GM06990 (cell line): ENCODE results near the gene DPEP2NB.
A peak's percentile ranks its signal among the peaks of the same experiment; 100 is the strongest.

Experiments
- DNase-seq: peaks from one replicate; pipeline ENCODE4 v3.0.0-alpha.2; 2011; ENCODE audit not compliant: insufficient read length; ENCODE audit errors: extremely low read depth
- H3K27me3 ChIP-seq: replicated peaks from 2 replicates; pipeline ENCODE4 v1.6.0; 2011; ENCODE audit warnings: low read length; ENCODE audit not compliant: control insufficient read depth, insufficient read depth
- H3K36me3 ChIP-seq: 2 replicates; pipeline ENCODE4 v1.5.1; 2011; ENCODE audit warnings: low read length; ENCODE audit not compliant: control insufficient read depth, insufficient read depth
- H3K4me3 ChIP-seq: replicated peaks from 2 replicates; pipeline ENCODE4 v1.5.1; 2011; ENCODE audit warnings: low read depth, mild to moderate bottlenecking, control low read depth, low read length
- TF ChIP-seq, protein P1 (sequence below): IDR thresholded peaks from 2 replicates; pipeline ENCODE4 v1.5.1; 2011; ENCODE audit warnings: low read length, control low read depth, mild to moderate bottlenecking, inconsistent platforms; ENCODE audit not compliant: insufficient read depth, poor library complexity, severe bottlenecking

DPEP2NB gene

GRCh38 chr16:67968400-67969253 is 47.1 kb downstream of the DPEP2NB start, which contains the start of gene SLC12A4:
Gene SLC12A4 (minus strand): TSS chr16:67968637. CDS start chr16:67968553, 84 bp downstream.
- H3K4me3 ChIP-seq: peak within 1 kb of the TSS; percentile 66
- peak; percentile 91 for DNase-seq
- no peaks in the 10 kb centered on the region for H3K27me3 ChIP-seq
- H3K36me3 ChIP-seq: peaks cover 4% of the 10 kb centered on the region; the same call in 1 of the 2 replicates
- TF ChIP-seq, protein P1, sequence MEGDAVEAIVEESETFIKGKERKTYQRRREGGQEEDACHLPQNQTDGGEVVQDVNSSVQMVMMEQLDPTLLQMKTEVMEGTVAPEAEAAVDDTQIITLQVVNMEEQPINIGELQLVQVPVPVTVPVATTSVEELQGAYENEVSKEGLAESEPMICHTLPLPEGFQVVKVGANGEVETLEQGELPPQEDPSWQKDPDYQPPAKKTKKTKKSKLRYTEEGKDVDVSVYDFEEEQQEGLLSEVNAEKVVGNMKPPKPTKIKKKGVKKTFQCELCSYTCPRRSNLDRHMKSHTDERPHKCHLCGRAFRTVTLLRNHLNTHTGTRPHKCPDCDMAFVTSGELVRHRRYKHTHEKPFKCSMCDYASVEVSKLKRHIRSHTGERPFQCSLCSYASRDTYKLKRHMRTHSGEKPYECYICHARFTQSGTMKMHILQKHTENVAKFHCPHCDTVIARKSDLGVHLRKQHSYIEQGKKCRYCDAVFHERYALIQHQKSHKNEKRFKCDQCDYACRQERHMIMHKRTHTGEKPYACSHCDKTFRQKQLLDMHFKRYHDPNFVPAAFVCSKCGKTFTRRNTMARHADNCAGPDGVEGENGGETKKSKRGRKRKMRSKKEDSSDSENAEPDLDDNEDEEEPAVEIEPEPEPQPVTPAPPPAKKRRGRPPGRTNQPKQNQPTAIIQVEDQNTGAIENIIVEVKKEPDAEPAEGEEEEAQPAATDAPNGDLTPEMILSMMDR: no peak

DNA sequence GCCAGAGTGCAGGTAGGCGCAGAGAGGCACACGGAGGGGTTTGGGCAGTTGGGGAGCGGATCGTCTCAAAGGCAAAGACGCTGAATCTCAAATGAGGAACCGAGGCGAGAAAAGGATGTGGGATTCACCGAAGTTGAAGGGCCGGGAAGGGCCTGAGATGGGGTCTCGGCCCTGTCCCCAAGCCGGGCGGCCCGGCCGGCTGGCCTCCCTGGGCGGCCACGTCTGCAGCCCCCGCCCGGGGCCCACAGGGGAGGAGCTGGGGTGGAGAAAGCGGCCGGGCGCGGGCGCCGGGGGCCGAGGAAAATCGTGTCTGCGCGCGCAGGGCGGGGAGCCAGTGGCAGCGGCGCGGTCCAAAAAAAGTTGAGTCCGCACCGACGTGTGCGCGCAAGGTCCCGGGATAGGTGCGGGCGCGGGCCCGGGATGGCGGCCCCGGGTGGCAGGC is 47.7 kb downstream of the DPEP2NB start:
- H3K36me3 ChIP-seq: peaks cover 7% of the 10 kb centered on the region; the same call in 1 of the 2 replicates
- TF ChIP-seq, protein P1: no peak
- no peaks in the 10 kb centered on the region for H3K27me3 ChIP-seq
- peak overlapping the region; percentile 66 for H3K4me3 ChIP-seq
- DNase-seq: peak; percentile 55

GRCh38 chr16:67967183-67967957 is 48.3 kb downstream of the DPEP2NB start:
- peak overlapping the region; percentile 66 for H3K4me3 ChIP-seq
- DNase-seq: peak; percentile 38
- TF ChIP-seq, protein P1: no peak
- peaks cover 7% of the 10 kb centered on the region; the same call in 1 of the 2 replicates for H3K36me3 ChIP-seq
- no peaks in the 10 kb centered on the region for H3K27me3 ChIP-seq

DNA sequence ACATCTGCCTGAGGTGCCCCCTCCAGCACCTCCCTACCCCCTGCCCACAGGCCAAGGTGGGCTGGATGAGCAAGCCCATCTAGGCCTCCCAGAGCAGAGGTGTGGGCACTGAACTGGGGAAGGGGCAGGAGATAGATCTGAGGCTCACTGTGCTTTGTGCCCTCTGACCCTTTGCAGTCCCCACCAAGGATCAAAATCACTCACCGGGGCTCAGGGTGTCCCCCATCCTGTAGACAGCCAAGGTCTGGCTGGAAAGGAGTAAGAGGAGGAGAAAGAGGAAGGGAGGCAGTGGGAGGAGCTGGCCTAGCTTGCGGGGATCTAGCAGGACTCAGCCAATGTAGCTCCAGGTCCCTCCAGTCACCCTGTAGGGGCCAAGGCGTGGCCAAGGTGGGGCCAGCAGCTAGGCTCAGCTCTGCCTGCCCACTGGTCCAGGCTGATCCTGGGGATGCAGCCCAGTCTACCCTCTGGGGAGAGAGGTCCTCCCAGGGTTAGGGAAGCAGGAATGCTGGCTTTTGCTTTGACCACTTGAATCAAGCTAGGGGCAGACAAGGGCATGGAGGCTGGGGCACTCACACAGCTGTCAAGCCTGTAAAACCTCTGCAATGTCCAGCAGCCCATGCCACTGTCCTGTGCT is 49.0 kb downstream of the DPEP2NB start:
- no peak for DNase-seq
- TF ChIP-seq, protein P1: no peak
- peak overlapping the region; percentile 66 for H3K4me3 ChIP-seq
- H3K36me3 ChIP-seq: peaks cover 13% of the 10 kb centered on the region
- H3K27me3 ChIP-seq: no peaks in the 10 kb centered on the region

DNA sequence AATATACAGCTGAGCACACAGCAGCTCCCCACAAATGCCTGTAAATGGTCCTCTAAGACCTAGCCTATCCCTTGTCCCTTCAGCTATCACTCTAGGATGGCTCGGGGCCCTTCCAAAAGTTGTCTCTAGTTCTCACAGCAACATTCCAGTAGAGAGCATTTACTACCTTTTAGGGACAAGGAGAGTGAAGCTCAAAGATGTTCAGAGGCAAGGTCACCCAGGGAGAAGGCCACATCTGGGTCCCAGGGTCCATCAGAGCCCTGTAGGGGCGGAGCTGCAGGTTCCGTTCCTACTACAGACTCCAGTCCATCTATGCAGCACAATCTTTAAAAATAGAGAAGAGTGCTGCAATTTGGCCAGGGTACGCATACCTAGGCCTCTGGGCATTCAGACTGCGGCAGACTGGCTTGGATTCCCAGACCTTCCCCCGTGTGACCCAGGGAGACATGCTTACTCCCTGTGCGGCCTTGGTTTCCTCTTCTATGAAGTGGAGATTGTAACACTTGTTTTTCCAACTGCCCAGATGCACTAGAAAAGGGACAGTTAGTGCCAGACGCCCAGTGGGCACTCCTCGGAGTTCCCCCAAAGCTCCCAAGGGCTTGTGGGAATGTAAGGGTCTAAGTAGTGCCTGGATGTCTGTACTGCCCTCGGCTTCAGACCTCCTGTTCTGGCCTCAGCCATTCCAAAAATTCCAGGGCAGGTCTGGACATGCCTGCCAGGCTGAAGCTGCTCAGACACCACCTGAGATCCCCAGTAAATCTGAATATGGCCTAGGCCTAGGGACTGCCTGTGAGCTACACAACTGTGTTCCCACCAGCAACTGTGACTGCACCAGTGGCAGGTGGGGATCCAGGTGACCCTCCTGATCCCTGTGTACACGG is 49.8 kb downstream of the DPEP2NB start:
- peaks cover 19% of the 10 kb centered on the region for H3K36me3 ChIP-seq
- no peak for DNase-seq
- H3K27me3 ChIP-seq: no peaks in the 10 kb centered on the region
- TF ChIP-seq, protein P1: no peak
- peak overlapping the region; percentile 66 for H3K4me3 ChIP-seq
